Mesendoderm (in vitro differentiated cells): ENCODE data around the gene CCDC97. TPM values are rescaled to one million over a fixed set of nuclear protein-coding genes. Genes with fewer than 3 reads are reported as not detected.

Source experiments
- DNase-seq: peaks from one replicate; pipeline ENCODE4 v3.0.0; 2013
- H2AK5ac ChIP-seq: 2 replicates; pipeline ENCODE4 v1.6.1; 2013; ENCODE audit warnings: low read length, inconsistent platforms
- H2BK120ac ChIP-seq: 2 replicates; pipeline ENCODE4 v1.6.1; 2013; ENCODE audit warnings: low read depth, mild to moderate bottlenecking, low read length, moderate library complexity, mixed read lengths
- H2BK15ac ChIP-seq: replicated peaks from 2 replicates; pipeline ENCODE4 v1.6.1; 2013; ENCODE audit warnings: low read depth, mild to moderate bottlenecking, moderate library complexity
- H2BK5ac ChIP-seq: 2 replicates; pipeline ENCODE4 v1.6.1; 2013; ENCODE audit warnings: low read length, inconsistent platforms
- H3K18ac ChIP-seq: 2 replicates; pipeline ENCODE4 v1.6.1; 2013; ENCODE audit warnings: mild to moderate bottlenecking, low read length, mixed read lengths
- H3K23ac ChIP-seq: one replicate; pipeline ENCODE4 v1.6.1; 2013; ENCODE audit warnings: low read length
- H3K27ac ChIP-seq: 2 replicates; pipeline ENCODE4 v1.5.1; 2013; ENCODE audit warnings: low read depth, mild to moderate bottlenecking, inconsistent platforms, low read length, moderate library complexity
- H3K27me3 ChIP-seq: 2 replicates; pipeline ENCODE4 v1.6.1; 2013; ENCODE audit warnings: low read length, control low read depth, mild to moderate bottlenecking, inconsistent platforms; ENCODE audit not compliant: insufficient read depth, poor library complexity
- H3K36me3 ChIP-seq: 2 replicates; pipeline ENCODE4 v1.6.1; 2013; ENCODE audit warnings: low read length, inconsistent platforms; ENCODE audit not compliant: control insufficient read depth, insufficient read depth
- H3K4ac ChIP-seq: one replicate; pipeline ENCODE4 v1.6.1; 2013; ENCODE audit warnings: low read depth, mild to moderate bottlenecking, low read length, moderate library complexity
- H3K4me1 ChIP-seq: 2 replicates; pipeline ENCODE4 v1.6.1; 2013; ENCODE audit warnings: low read depth, low read length, inconsistent platforms; ENCODE audit not compliant: control insufficient read depth
- H3K4me2 ChIP-seq: 2 replicates; pipeline ENCODE4 v1.6.1; 2013; ENCODE audit warnings: low read length
- H3K4me3 ChIP-seq: 2 replicates; pipeline ENCODE4 v1.5.1; 2013; ENCODE audit warnings: mild to moderate bottlenecking, low read length
- H3K56ac ChIP-seq: one replicate; pipeline ENCODE4 v1.6.1; 2013; ENCODE audit warnings: low read length
- H3K79me1 ChIP-seq: 2 replicates; pipeline ENCODE4 v1.6.1; 2013; ENCODE audit warnings: low read length, inconsistent platforms
- H3K79me2 ChIP-seq: 2 replicates; pipeline ENCODE4 v1.6.1; 2013; ENCODE audit warnings: mild to moderate bottlenecking, low read length; ENCODE audit not compliant: control insufficient read depth, insufficient read depth
- H3K9ac ChIP-seq: 2 replicates; pipeline ENCODE4 v1.6.1; 2013; ENCODE audit warnings: low read length, inconsistent platforms
- H4K5ac ChIP-seq: one replicate; pipeline ENCODE4 v1.6.1; 2013; ENCODE audit warnings: low read length
- H4K8ac ChIP-seq: one replicate; pipeline ENCODE4 v1.6.1; 2013; ENCODE audit warnings: low read depth, mild to moderate bottlenecking, control low read depth, low read length, moderate library complexity
- WGBS: extraction: QIAGEN DNeasy Blood & Tissue Kit; methylation state at CpG from one replicate; pipeline ENCODE4 v1.1.7; 2013; ENCODE audit warnings: low lambda C conversion rate, missing lambda C conversion rate; ENCODE audit not compliant: insufficient coverage; ENCODE audit errors: extremely low coverage; 5-methylcytosine and 5-hydroxymethylcytosine counted together
- polyA plus RNA-seq, 2 experiments: library from polyadenylated mRNA; stranded (reverse); fragments of 200-250 nt; gene quantifications; one replicate each; pipeline ENCODE4 v1.2.3, GENCODE V29; 2013

The CCDC97 gene
- 33.2 TPM for polyA plus RNA-seq (2013, experiment 1 of 2)
- 32.2 TPM for polyA plus RNA-seq (2013, experiment 2 of 2)

- H3K27ac ChIP-seq = peak within 1 kb of the TSS; percentile 83
- no peaks in the 10 kb centered on the region for H3K4me1 ChIP-seq
- peak within 1 kb of the TSS; percentile 58 for H3K4ac ChIP-seq
- peaks cover 12% of the 10 kb centered on the region for H3K36me3 ChIP-seq
- peak within 1 kb of the TSS; percentile 36 for H4K5ac ChIP-seq
- peak within 1 kb of the TSS; percentile 1 for H3K23ac ChIP-seq
- H3K9ac ChIP-seq = peak within 1 kb of the TSS; percentile 80
- no CpG with 5 or more reads among the region's 47 CpGs for WGBS
- DNase-seq = peak; percentile 91
- H3K4me3 ChIP-seq = peak within 1 kb of the TSS; percentile 86
- H3K27me3 ChIP-seq = no peaks in the 10 kb centered on the region
- H2BK5ac ChIP-seq = peak within 1 kb of the TSS; percentile 81
- no peak within 1 kb of the TSS for H2BK120ac ChIP-seq
- H3K79me1 ChIP-seq = peaks cover 17% of the 10 kb centered on the region
- H2BK15ac ChIP-seq = no peak within 1 kb of the TSS
- H2AK5ac ChIP-seq = peak within 1 kb of the TSS; percentile 43
- peaks cover 10% of the 10 kb centered on the region for H3K79me2 ChIP-seq
- peak within 1 kb of the TSS; percentile 86 for H3K18ac ChIP-seq
- no peak within 1 kb of the TSS for H4K8ac ChIP-seq
- peak within 1 kb of the TSS; percentile 82 for H3K4me2 ChIP-seq
- peak within 1 kb of the TSS; percentile 89 for H3K56ac ChIP-seq
These were observed at the start of gene CCDC97 for GRCh38 chr19:41310033-41310831. CCDC97 (plus strand) TSS chr19:41310172; CDS start chr19:41310311, 139 bp downstream.

GRCh38 chr19:41261474-41262190 lies 48.3 kb upstream of the CCDC97 start:
- no peak overlapping the region for H2BK15ac ChIP-seq
- H3K27ac ChIP-seq = no peak overlapping the region
- H2BK120ac ChIP-seq = no peak overlapping the region

GRCh38 chr19:41263042-41263849 lies 46.7 kb upstream of the CCDC97 start:
- Histone ChIP-seq H3K4ac (peak overlapping the region; percentile 18), H3K56ac (peak overlapping the region; percentile 96), H3K79me2 (peaks cover 40% of the 10 kb centered on the region), H3K79me1 (peaks cover 4% of the 10 kb centered on the region), H3K4me2 (peak overlapping the region; percentile 89), H2BK15ac (no peak overlapping the region), H2BK120ac (peak overlapping the region; percentile 5), H2BK5ac (peak overlapping the region; percentile 54), H4K5ac (peak overlapping the region; percentile 2), H2AK5ac (peak overlapping the region; percentile 73), H3K23ac (no peak overlapping the region), H3K9ac (peak overlapping the region; percentile 98), H3K27ac (peak overlapping the region; percentile 85), H4K8ac (no peak overlapping the region), H3K36me3 (peaks cover 2% of the 10 kb centered on the region), H3K4me3 (peak overlapping the region; percentile 90), H3K18ac (peak overlapping the region; percentile 24), H3K27me3 (no peaks in the 10 kb centered on the region), H3K4me1 (peaks cover 5% of the 10 kb centered on the region)
- WGBS = no CpG with 5 or more reads among the region's 46 CpGs
- DNase-seq = peak; percentile 69

More at GRCh38 chr19:41261474-41262190, 48.3 kb upstream of the CCDC97 start:
- H3K18ac ChIP-seq = no peak overlapping the region
- H2AK5ac ChIP-seq = no peak overlapping the region
- no peaks in the 10 kb centered on the region for H3K27me3 ChIP-seq
- no peak overlapping the region for H4K5ac ChIP-seq
- H3K9ac ChIP-seq = peak overlapping the region; percentile 69
- WGBS = no CpG with 5 or more reads among the region's 10 CpGs
- peak overlapping the region; percentile 90 for H3K56ac ChIP-seq
- no peak overlapping the region for H3K4me3 ChIP-seq
- peak overlapping the region; percentile 58 for H3K4me2 ChIP-seq
- no peak for DNase-seq
- H4K8ac ChIP-seq = no peak overlapping the region
- H3K4ac ChIP-seq = no peak overlapping the region
- H3K4me1 ChIP-seq = peaks cover 1% of the 10 kb centered on the region
- H3K79me2 ChIP-seq = peaks cover 24% of the 10 kb centered on the region
- no peak overlapping the region for H2BK5ac ChIP-seq
- peaks cover 2% of the 10 kb centered on the region for H3K36me3 ChIP-seq
- no peak overlapping the region for H3K23ac ChIP-seq
- no peaks in the 10 kb centered on the region for H3K79me1 ChIP-seq

- Histone ChIP-seq H2BK5ac (peak within 1 kb of the TSS; percentile 58), H3K4ac (peak within 1 kb of the TSS; percentile 99), H3K9ac (peak within 1 kb of the TSS; percentile 98), H3K36me3 (peaks cover 2% of the 10 kb centered on the region), H2BK120ac (peak within 1 kb of the TSS; percentile 83), H3K4me3 (peak within 1 kb of the TSS; percentile 90), H3K27me3 (no peaks in the 10 kb centered on the region), H3K79me2 (peaks cover 41% of the 10 kb centered on the region), H2BK15ac (no peak within 1 kb of the TSS), H3K18ac (peak within 1 kb of the TSS; percentile 82), H3K79me1 (peaks cover 4% of the 10 kb centered on the region), H3K56ac (peak within 1 kb of the TSS; percentile 99), H3K23ac (peak within 1 kb of the TSS; percentile 1), H4K5ac (no peak within 1 kb of the TSS), H4K8ac (peak within 1 kb of the TSS; percentile 13), H3K27ac (peak within 1 kb of the TSS; percentile 91), H3K4me1 (peaks cover 5% of the 10 kb centered on the region), H3K4me2 (peak within 1 kb of the TSS; percentile 89), H2AK5ac (peak within 1 kb of the TSS; percentile 49)
- peak; percentile 100 for DNase-seq
- no CpG with 5 or more reads among the region's 55 CpGs for WGBS
These were observed 46.0 kb upstream of the CCDC97 start, which contains the start of gene HNRNPUL1 for GRCh38 chr19:41263850-41264580. HNRNPUL1 (plus strand) TSS chr19:41264372; CDS start chr19:41264504, 132 bp downstream.
